Fibroblast of mammary gland (primary cell): Measurements from ENCODE around the gene TDRD7.

Experiments used
- DNase-seq: peaks from one replicate; pipeline ENCODE4 v3.0.0-alpha.2; 2010; ENCODE audit warnings: low read depth
- H3K4me3 ChIP-seq: 2 replicates; pipeline ENCODE4 v1.5.1; 2011; ENCODE audit warnings: low read depth, mild to moderate bottlenecking, low read length, moderate library complexity; ENCODE audit not compliant: control insufficient read depth
- TF ChIP-seq, protein P1 (sequence below): conservative IDR thresholded peaks from 2 replicates; pipeline ENCODE4 v1.5.1; 2011; ENCODE audit warnings: low read depth, low read length, inconsistent platforms; ENCODE audit not compliant: control insufficient read depth, insufficient read depth

The TDRD7 gene

GRCh38 chr9:97502222-97502983, 90.5 kb downstream of the TDRD7 start:
- TF ChIP-seq, protein P1, sequence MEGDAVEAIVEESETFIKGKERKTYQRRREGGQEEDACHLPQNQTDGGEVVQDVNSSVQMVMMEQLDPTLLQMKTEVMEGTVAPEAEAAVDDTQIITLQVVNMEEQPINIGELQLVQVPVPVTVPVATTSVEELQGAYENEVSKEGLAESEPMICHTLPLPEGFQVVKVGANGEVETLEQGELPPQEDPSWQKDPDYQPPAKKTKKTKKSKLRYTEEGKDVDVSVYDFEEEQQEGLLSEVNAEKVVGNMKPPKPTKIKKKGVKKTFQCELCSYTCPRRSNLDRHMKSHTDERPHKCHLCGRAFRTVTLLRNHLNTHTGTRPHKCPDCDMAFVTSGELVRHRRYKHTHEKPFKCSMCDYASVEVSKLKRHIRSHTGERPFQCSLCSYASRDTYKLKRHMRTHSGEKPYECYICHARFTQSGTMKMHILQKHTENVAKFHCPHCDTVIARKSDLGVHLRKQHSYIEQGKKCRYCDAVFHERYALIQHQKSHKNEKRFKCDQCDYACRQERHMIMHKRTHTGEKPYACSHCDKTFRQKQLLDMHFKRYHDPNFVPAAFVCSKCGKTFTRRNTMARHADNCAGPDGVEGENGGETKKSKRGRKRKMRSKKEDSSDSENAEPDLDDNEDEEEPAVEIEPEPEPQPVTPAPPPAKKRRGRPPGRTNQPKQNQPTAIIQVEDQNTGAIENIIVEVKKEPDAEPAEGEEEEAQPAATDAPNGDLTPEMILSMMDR = no peak
- DNase-seq = no peak
- no peak overlapping the region for H3K4me3 ChIP-seq

- TF ChIP-seq, protein P1 = no peak
- no peak for DNase-seq
- no peak overlapping the region for H3K4me3 ChIP-seq
Measured at GRCh38 chr9:97502984-97503861, 91.3 kb downstream of the TDRD7 start.

GRCh38 chr9:97503862-97504210, 91.9 kb downstream of the TDRD7 start:
- no peak for DNase-seq
- no peak overlapping the region for H3K4me3 ChIP-seq

DNA sequence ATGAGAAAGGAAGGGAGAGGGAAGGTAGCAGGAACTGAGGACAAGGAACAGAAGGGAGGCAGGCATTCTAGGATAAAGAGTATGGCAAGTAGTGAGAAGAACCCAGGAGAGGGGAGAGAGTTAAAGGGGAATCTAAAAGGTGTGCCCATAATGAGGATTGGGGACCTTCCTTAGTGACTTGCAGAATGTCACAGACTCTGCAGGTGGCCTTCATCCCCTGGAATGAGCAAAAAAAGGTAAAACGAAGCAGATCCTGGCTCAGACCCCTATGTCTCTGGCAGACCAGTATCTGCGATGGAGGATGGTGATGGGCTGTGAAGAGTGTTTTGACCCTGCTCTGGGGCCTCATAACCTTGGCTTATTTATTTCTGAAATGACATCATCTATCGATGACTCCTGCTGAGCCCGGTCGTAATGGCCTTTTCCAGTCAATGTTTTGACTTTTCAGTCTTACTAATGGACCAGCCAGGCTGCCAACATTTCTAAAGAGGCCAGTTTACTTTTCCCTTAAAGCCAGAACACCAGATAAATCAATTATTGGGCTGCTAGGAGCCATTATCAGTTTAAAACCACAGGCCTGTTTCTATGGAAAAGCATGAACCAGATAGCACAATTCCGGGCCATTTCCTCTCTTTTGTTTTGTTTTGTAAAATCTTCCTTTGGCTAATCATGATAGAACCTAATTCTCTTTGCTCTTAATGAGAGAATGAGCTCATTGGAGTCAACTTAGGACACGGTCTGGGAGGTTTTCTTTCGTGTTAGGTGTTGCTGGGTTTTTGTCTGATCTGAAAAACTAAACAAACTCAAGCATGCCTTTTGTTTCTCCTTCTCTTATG, 92.7 kb downstream of the TDRD7 start:
- TF ChIP-seq, protein P1 = no peak
- peak; percentile 49 for DNase-seq
- H3K4me3 ChIP-seq = no peak overlapping the region

More at GRCh38 chr9:97503862-97504210, 91.9 kb downstream of the TDRD7 start:
- TF ChIP-seq, protein P1 = no peak

GRCh38 chr9:97505845-97506244, 93.9 kb downstream of the TDRD7 start:
- DNase-seq = no peak
- TF ChIP-seq, protein P1 = no peak
- H3K4me3 ChIP-seq = no peak overlapping the region

DNA sequence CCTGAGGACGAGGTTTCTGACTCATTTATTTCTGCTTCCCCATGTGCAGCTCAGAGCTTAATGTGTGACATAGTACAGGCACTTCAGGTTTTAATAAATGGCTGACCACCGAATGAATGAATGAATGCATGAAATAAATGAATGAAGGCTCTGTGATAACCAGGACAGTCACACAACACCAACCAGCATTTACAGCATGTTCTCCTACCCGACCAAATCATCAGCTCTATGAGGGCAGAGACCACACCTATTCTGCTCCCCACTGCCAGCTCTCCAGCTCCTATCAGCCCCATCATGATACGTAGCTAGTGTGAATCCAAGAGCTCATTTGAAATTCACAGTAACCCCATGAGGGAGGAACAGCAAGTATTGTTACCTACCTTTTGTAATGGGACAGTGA, 94.4 kb downstream of the TDRD7 start:
- no peak for DNase-seq
- TF ChIP-seq, protein P1 = no peak
- H3K4me3 ChIP-seq = no peak overlapping the region
